GM10248 (cell line): Measurements from ENCODE around the gene F10.

Source experiments
- CTCF ChIA-PET: fragments of 300-600 bp; sonication (Branson Sonifier 250); formaldehyde crosslinking; extraction: SDS; loops from one replicate; lab custom pipeline; 2021; ENCODE audit warnings: antibody characterized with exemption; lab: Yijun Ruan, JAX
- POLR2A ChIA-PET: fragments of 350-650 bp; sonication (Branson Sonifier 250); formaldehyde crosslinking; extraction: SDS; loops from one replicate; lab custom pipeline; 2020; ENCODE audit warnings: antibody characterized with exemption; lab: Yijun Ruan, JAX
- DNase-seq: peaks from one replicate; pipeline ENCODE4 v3.0.0; 2012; ENCODE audit errors: extremely low spot score
- CTCF ChIP-seq: IDR thresholded peaks from 2 replicates; pipeline ENCODE4 v1.5.1; 2012; ENCODE audit warnings: mild to moderate bottlenecking, low read depth; ENCODE audit errors: extremely low read depth, missing control alignments, control extremely low read depth

F10 gene

GRCh38 chr13:113082198-113083021 is 40.2 kb upstream of the F10 start:
- POLR2A ChIA-PET: no interaction called here
- TF ChIP-seq CTCF: no peak
- DNase-seq: no peak
- CTCF ChIA-PET: interaction anchor here (0.7 kb wide), 1 partner anchor 12 kb away, joined by 3 read pairs; no protein-coding TSS in a partner anchor

GRCh38 chr13:113083022-113083373 is 39.6 kb upstream of the F10 start:
- ChIA-PET POLR2A (no interaction called here), CTCF (interaction anchor here (0.7 kb wide), 1 partner anchor 12 kb away, joined by 3 read pairs; no protein-coding TSS in a partner anchor)
- no peak for TF ChIP-seq CTCF
- DNase-seq: no peak

- DNase-seq: no peak
- POLR2A ChIA-PET: no interaction called here
- TF ChIP-seq CTCF: no peak
- CTCF ChIA-PET: interaction anchor here (0.7 kb wide), 1 partner anchor 11 kb away, joined by 3 read pairs; no protein-coding TSS in a partner anchor
Observed at GRCh38 chr13:113083402-113084061, 39.1 kb upstream of the F10 start.

- ChIA-PET CTCF (no interaction called here), POLR2A (no interaction called here)
- no peak for DNase-seq
- TF ChIP-seq CTCF: no peak
Observed at GRCh38 chr13:113084094-113084942, 38.3 kb upstream of the F10 start.

GRCh38 chr13:113084943-113085540 is 37.6 kb upstream of the F10 start:
- ChIA-PET POLR2A (no interaction called here), CTCF (no interaction called here)
- DNase-seq: no peak
- no peak for TF ChIP-seq CTCF
